Endodermal cell (in vitro differentiated cells): ENCODE measurements around the gene CCNDBP1. TPM values are rescaled to one million over a fixed set of nuclear protein-coding genes. Genes with fewer than 3 reads are reported as not detected.

Source experiments
- DNase-seq: peaks from one replicate; pipeline ENCODE4 v3.0.0-alpha.2; 2017
- H3K27ac ChIP-seq: 2 replicates; pipeline ENCODE4 v1.5.1; 2013; ENCODE audit warnings: mild to moderate bottlenecking, low read depth, low read length, moderate library complexity
- H3K27me3 ChIP-seq: 2 replicates; pipeline ENCODE4 v1.6.1; 2013; ENCODE audit warnings: mild to moderate bottlenecking, low read length, moderate library complexity; ENCODE audit not compliant: insufficient read depth, control insufficient read depth, poor library complexity, severe bottlenecking
- H3K36me3 ChIP-seq: 2 replicates; pipeline ENCODE4 v1.7.0; 2013; ENCODE audit warnings: mild to moderate bottlenecking, low read length, moderate library complexity; ENCODE audit not compliant: control insufficient read depth, insufficient read depth
- H3K4me1 ChIP-seq: one replicate; pipeline ENCODE4 v1.7.0; 2013; ENCODE audit warnings: low read length; ENCODE audit not compliant: control insufficient read depth, insufficient read depth
- H3K4me3 ChIP-seq: 2 replicates; pipeline ENCODE4 v1.5.1; 2013; ENCODE audit warnings: mild to moderate bottlenecking, low read length, moderate library complexity
- H3K9ac ChIP-seq: 2 replicates; pipeline ENCODE4 v1.6.1; 2013; ENCODE audit warnings: mild to moderate bottlenecking, low read length, moderate library complexity; ENCODE audit not compliant: poor library complexity, severe bottlenecking; ENCODE audit errors: extremely low read depth
- H3K9me3 ChIP-seq: 2 replicates; pipeline ENCODE4 v1.6.1; 2013; ENCODE audit warnings: mild to moderate bottlenecking, low read length, moderate library complexity; ENCODE audit not compliant: control insufficient read depth
- H3K27ac Mint-ChIP-seq: 2 replicates; pipeline ENCODE4 v1.8.0; 2020; ENCODE audit warnings: mixed read lengths
- H3K27me3 Mint-ChIP-seq: 2 replicates; pipeline ENCODE4 v1.8.0; 2021; ENCODE audit warnings: mild to moderate bottlenecking, mixed read lengths; ENCODE audit not compliant: insufficient read depth
- H3K36me3 Mint-ChIP-seq: 2 replicates; pipeline ENCODE4 v1.8.0; 2020; ENCODE audit warnings: low read depth, mixed read lengths
- H3K4me1 Mint-ChIP-seq: 2 replicates; pipeline ENCODE4 v1.8.0; 2020; ENCODE audit warnings: mixed read lengths
- H3K4me3 Mint-ChIP-seq: 2 replicates; pipeline ENCODE4 v1.8.0; 2020; ENCODE audit warnings: mild to moderate bottlenecking, moderate library complexity, mixed read lengths
- H3K9me3 Mint-ChIP-seq: 2 replicates; pipeline ENCODE4 v1.8.0; 2020; ENCODE audit warnings: mild to moderate bottlenecking, mixed read lengths
- CTCF ChIP-seq: fragments of 200-600 bp; sonication (generic); conservative IDR thresholded peaks from 2 replicates; pipeline ENCODE4 v1.5.0; 2021; ENCODE audit warnings: antibody characterized with exemption, mild to moderate bottlenecking
- WGBS, 2 experiments: methylation state at CpG; one replicate each; pipeline versions ENCODE4 v1.1.5 to v1.1.7; 2013; ENCODE audit warnings: missing lambda C conversion rate in 2 of 2, mixed read lengths in 1 of 2; ENCODE audit not compliant: insufficient coverage in 1 of 2, insufficient read length in 1 of 2; 5-methylcytosine and 5-hydroxymethylcytosine counted together
- total RNA-seq, 2 donors: library from RNA; stranded (reverse); fragmentation: NEBNext Ultra II Directional in 1 of 2; extraction: Animal tissue kit (Norgen Biotek cat#: 25700) in 1 of 2; gene quantifications; 2 replicates in 1 of 2; 3 replicates in 1 of 2; pipeline ENCODE4 v1.2.1, GENCODE V29; 2021

CCNDBP1 gene
- total RNA-seq, 2 donors from 2014 or later, result 25.7 to 43.5 TPM

- peaks cover 20% of the 10 kb centered on the region for H3K36me3 ChIP-seq
- H3K9me3 ChIP-seq, result no peaks in the 10 kb centered on the region
- no peaks in the 10 kb centered on the region for H3K4me1 Mint-ChIP-seq
- no peak overlapping the region for H3K4me3 ChIP-seq
- H3K4me3 Mint-ChIP-seq, result no peak overlapping the region
- H3K9ac ChIP-seq, result no peak overlapping the region
- H3K27ac ChIP-seq, result no peak overlapping the region
- peaks cover 18% of the 10 kb centered on the region for H3K36me3 Mint-ChIP-seq
- H3K27me3 ChIP-seq, result no peaks in the 10 kb centered on the region
- no peaks in the 10 kb centered on the region for H3K4me1 ChIP-seq
- no peak for TF ChIP-seq CTCF
- H3K27ac Mint-ChIP-seq, result no peak overlapping the region
- H3K9me3 Mint-ChIP-seq, result no peaks in the 10 kb centered on the region
- no peaks in the 10 kb centered on the region for H3K27me3 Mint-ChIP-seq
- no peak for DNase-seq
Measured at GRCh38 chr15:43144512-43144911, 40.7 kb upstream of the CCNDBP1 start.

- H3K4me1 ChIP-seq, result no peaks in the 10 kb centered on the region
- H3K9me3 ChIP-seq, result no peaks in the 10 kb centered on the region
- H3K27me3 ChIP-seq, result no peaks in the 10 kb centered on the region
- Mint-ChIP-seq H3K27me3 (no peaks in the 10 kb centered on the region), H3K27ac (no peak overlapping the region), H3K4me3 (no peak overlapping the region), H3K36me3 (peaks cover 10% of the 10 kb centered on the region), H3K4me1 (no peaks in the 10 kb centered on the region), H3K9me3 (no peaks in the 10 kb centered on the region)
- no peak for DNase-seq
- no peak for TF ChIP-seq CTCF
- no peak overlapping the region for H3K9ac ChIP-seq
- peaks cover 12% of the 10 kb centered on the region for H3K36me3 ChIP-seq
- H3K4me3 ChIP-seq, result no peak overlapping the region
- H3K27ac ChIP-seq, result no peak overlapping the region
- WGBS, 2 experiments, result 90 to 100% methylated on average over 2 to 4 of the region's 5 CpGs
Measured at GRCh38 chr15:43146184-43146583, 39.0 kb upstream of the CCNDBP1 start.

GRCh38 chr15:43150191-43150929 lies 34.8 kb upstream of the CCNDBP1 start:
- TF ChIP-seq CTCF, result no peak
- WGBS, 2 experiments, result 94% methylated on average over 4 of the region's 5 CpGs; no CpG with 5 or more reads in 1 of the 2 experiments
- Mint-ChIP-seq H3K4me3 (no peak overlapping the region), H3K27me3 (no peaks in the 10 kb centered on the region), H3K4me1 (no peaks in the 10 kb centered on the region), H3K9me3 (no peaks in the 10 kb centered on the region), H3K36me3 (peaks cover 15% of the 10 kb centered on the region), H3K27ac (no peak overlapping the region)
- H3K27ac ChIP-seq, result no peak overlapping the region
- no peaks in the 10 kb centered on the region for H3K4me1 ChIP-seq
- no peak overlapping the region for H3K9ac ChIP-seq
- H3K9me3 ChIP-seq, result no peaks in the 10 kb centered on the region
- peaks cover 31% of the 10 kb centered on the region for H3K36me3 ChIP-seq
- no peak for DNase-seq
- H3K27me3 ChIP-seq, result no peaks in the 10 kb centered on the region
- no peak overlapping the region for H3K4me3 ChIP-seq
